Muscle layer of colon (tissue), 2 donors: ENCODE results near the gene LMBR1L.

ENCODE experiments used
- H3K27ac ChIP-seq: one replicate; pipeline ENCODE4 v1.7.0; 2013; ENCODE audit warnings: low read depth, mild to moderate bottlenecking, low read length, moderate library complexity
- H3K27me3 ChIP-seq, 2 donors: one replicate each; pipeline ENCODE4 v1.7.0; 2013; ENCODE audit warnings: low read length in 2 of 2, mild to moderate bottlenecking in 2 of 2; ENCODE audit not compliant: insufficient read depth in 2 of 2, control insufficient read depth in 1 of 2
- H3K36me3 ChIP-seq: one replicate; pipeline ENCODE4 v1.7.0; 2013; ENCODE audit warnings: mild to moderate bottlenecking, low read length; ENCODE audit not compliant: insufficient read depth
- H3K4me1 ChIP-seq: one replicate; pipeline ENCODE4 v1.7.0; 2013; ENCODE audit warnings: mild to moderate bottlenecking, low read length; ENCODE audit not compliant: insufficient read depth
- H3K4me3 ChIP-seq, 2 donors: one replicate each; pipeline ENCODE4 v1.7.0; 2013; ENCODE audit warnings: low read length in 2 of 2, low read depth in 1 of 2, mild to moderate bottlenecking in 1 of 2, moderate library complexity in 1 of 2
- H3K9ac ChIP-seq: one replicate; pipeline ENCODE4 v1.7.0; 2013; ENCODE audit warnings: low read length
- H3K9me3 ChIP-seq: one replicate; pipeline ENCODE4 v1.7.0; 2013; ENCODE audit warnings: mild to moderate bottlenecking, low read length
- donor health status: abdominal sarcoma.
- donor health status: Adenocarcinoma of cecum.

Gene LMBR1L

GRCh38 chr12:49057888-49058287 is 52.8 kb downstream of the LMBR1L start:
- Histone ChIP-seq H3K9ac (peak overlapping the region; percentile 86), H3K27me3 (no peaks in the 10 kb centered on the region), H3K36me3 (peaks cover 23% of the 10 kb centered on the region), H3K9me3 (no peaks in the 10 kb centered on the region), H3K4me3 (peak overlapping the region; percentile 95 to 96), H3K4me1 (peaks cover 45% of the 10 kb centered on the region), H3K27ac (peak overlapping the region; percentile 54)

- Histone ChIP-seq H3K36me3 (peaks cover 41% of the 10 kb centered on the region), H3K4me3 (peak overlapping the region; percentile 16 to 95), H3K27ac (peak overlapping the region; percentile 27), H3K9ac (no peak overlapping the region), H3K27me3 (no peaks in the 10 kb centered on the region), H3K9me3 (no peaks in the 10 kb centered on the region), H3K4me1 (peaks cover 41% of the 10 kb centered on the region)
These were observed 54.5 kb downstream of the LMBR1L start for GRCh38 chr12:49055978-49056754.

- H3K4me3 ChIP-seq = no peak overlapping the region
- H3K4me1 ChIP-seq = peaks cover 40% of the 10 kb centered on the region
- H3K9me3 ChIP-seq = no peaks in the 10 kb centered on the region
- no peaks in the 10 kb centered on the region for H3K27me3 ChIP-seq
- no peak overlapping the region for H3K27ac ChIP-seq
- no peak overlapping the region for H3K9ac ChIP-seq
- peaks cover 51% of the 10 kb centered on the region for H3K36me3 ChIP-seq
These were observed 55.6 kb downstream of the LMBR1L start for GRCh38 chr12:49055092-49055491.

GRCh38 chr12:49054524-49054923 is 56.1 kb downstream of the LMBR1L start:
- Histone ChIP-seq H3K4me1 (peaks cover 40% of the 10 kb centered on the region), H3K36me3 (peaks cover 57% of the 10 kb centered on the region), H3K9me3 (no peaks in the 10 kb centered on the region), H3K4me3 (no peak overlapping the region), H3K27me3 (no peaks in the 10 kb centered on the region), H3K27ac (no peak overlapping the region), H3K9ac (no peak overlapping the region)

GRCh38 chr12:49054096-49054495 is 56.6 kb downstream of the LMBR1L start:
- Histone ChIP-seq H3K9me3 (no peaks in the 10 kb centered on the region), H3K4me3 (no peak overlapping the region), H3K4me1 (peaks cover 40% of the 10 kb centered on the region), H3K9ac (no peak overlapping the region), H3K36me3 (peaks cover 61% of the 10 kb centered on the region), H3K27me3 (no peaks in the 10 kb centered on the region), H3K27ac (no peak overlapping the region)

GRCh38 chr12:49052451-49053208 is 58.0 kb downstream of the LMBR1L start:
- Histone ChIP-seq H3K27ac (no peak overlapping the region), H3K4me3 (no peak overlapping the region), H3K36me3 (peaks cover 76% of the 10 kb centered on the region), H3K4me1 (peaks cover 26% of the 10 kb centered on the region), H3K27me3 (no peaks in the 10 kb centered on the region), H3K9ac (no peak overlapping the region), H3K9me3 (no peaks in the 10 kb centered on the region)

- peaks cover 18% of the 10 kb centered on the region for H3K4me1 ChIP-seq
- no peaks in the 10 kb centered on the region for H3K9me3 ChIP-seq
- no peaks in the 10 kb centered on the region for H3K27me3 ChIP-seq
- H3K27ac ChIP-seq = no peak overlapping the region
- peaks cover 83% of the 10 kb centered on the region for H3K36me3 ChIP-seq
- H3K4me3 ChIP-seq = no peak overlapping the region
- H3K9ac ChIP-seq = no peak overlapping the region
These were observed 58.7 kb downstream of the LMBR1L start for GRCh38 chr12:49051777-49052438.

GRCh38 chr12:49051373-49051764 is 59.3 kb downstream of the LMBR1L start:
- H3K27me3 ChIP-seq = no peaks in the 10 kb centered on the region
- H3K4me3 ChIP-seq = no peak overlapping the region
- H3K27ac ChIP-seq = no peak overlapping the region
- H3K9me3 ChIP-seq = no peaks in the 10 kb centered on the region
- peaks cover 13% of the 10 kb centered on the region for H3K4me1 ChIP-seq
- H3K36me3 ChIP-seq = peaks cover 89% of the 10 kb centered on the region
- H3K9ac ChIP-seq = no peak overlapping the region

GRCh38 chr12:49050507-49051372 is 59.9 kb downstream of the LMBR1L start:
- Histone ChIP-seq H3K27me3 (no peaks in the 10 kb centered on the region), H3K36me3 (peaks cover 95% of the 10 kb centered on the region), H3K4me3 (no peak overlapping the region), H3K27ac (no peak overlapping the region), H3K9ac (no peak overlapping the region), H3K9me3 (no peaks in the 10 kb centered on the region), H3K4me1 (peaks cover 7% of the 10 kb centered on the region)

GRCh38 chr12:49049566-49050224 is 61.0 kb downstream of the LMBR1L start:
- Histone ChIP-seq H3K27ac (no peak overlapping the region), H3K27me3 (no peaks in the 10 kb centered on the region), H3K36me3 (peaks cover 100% of the 10 kb centered on the region)

More at GRCh38 chr12:49049566-49050224, 61.0 kb downstream of the LMBR1L start:
- Histone ChIP-seq H3K9ac (no peak overlapping the region), H3K4me3 (no peak overlapping the region), H3K9me3 (no peaks in the 10 kb centered on the region), H3K4me1 (no peaks in the 10 kb centered on the region)
